Testis (tissue), 2 donors: ENCODE results near the gene AMBN.

ENCODE experiments used
- CTCF ChIP-seq, 3 experiments: fragments of 450-650 bp in 2 of 3; fragments of 200-600 bp in 1 of 3; sonication (generic) in 1 of 3; IDR thresholded peaks; one replicate each; pipeline ENCODE4 v1.5.1; 2016 to 2019; ENCODE audit warnings: antibody characterized with exemption in 3 of 3, mild to moderate bottlenecking in 2 of 3, moderate library complexity in 1 of 3
- POLR2A ChIP-seq: fragments of 450-650 bp; IDR thresholded peaks from one replicate; pipeline ENCODE4 v1.6.1; 2017; ENCODE audit warnings: antibody characterized with exemption, mild to moderate bottlenecking, moderate library complexity

GRCh38 chr4:70619778-70620177 lies 27.7 kb downstream of the AMBN start:
- TF ChIP-seq CTCF (IDR thresholded peaks at IDR 0.05) (no peak), POLR2A (no peak)
